Keratinocyte (primary cell): ENCODE data around the gene GPR171. TPM values are rescaled to one million over a fixed set of nuclear protein-coding genes. Genes with fewer than 3 reads are reported as not detected.
A peak's percentile ranks its signal among the peaks of the same experiment; 100 is the strongest.

ENCODE experiments used
- DNase-seq: peaks from one replicate; pipeline ENCODE4 v3.0.0-alpha.2; 2011; ENCODE audit warnings: low read depth, missing footprints, low spot score
- FAIRE-seq: peaks from 2 replicates; lab custom pipeline; 2011; peaks lifted over from hg19 to GRCh38; lab: Jason Lieb, UNC
- H2AFZ ChIP-seq: 2 replicates; pipeline ENCODE4 v1.6.0; 2012; ENCODE audit warnings: low read length, control low read depth, inconsistent platforms; ENCODE audit not compliant: control insufficient read depth
- H3K27ac ChIP-seq: 2 replicates; pipeline ENCODE4 v1.5.1; 2011; ENCODE audit warnings: low read length; ENCODE audit not compliant: control insufficient read depth, insufficient read depth
- H3K27me3 ChIP-seq: 3 replicates; pipeline ENCODE4 v1.6.0; 2011; ENCODE audit warnings: low read length; ENCODE audit not compliant: control insufficient read depth, insufficient read depth; ENCODE audit errors: extremely low read depth
- H3K36me3 ChIP-seq, 2 experiments: 2 replicates in 1 of 2; 3 replicates in 1 of 2; pipeline ENCODE4 v1.5.1; 2011; ENCODE audit warnings: low read length in 2 of 2, mild to moderate bottlenecking in 1 of 2; ENCODE audit not compliant: control insufficient read depth in 2 of 2, insufficient read depth in 2 of 2; ENCODE audit errors: extremely low read depth in 1 of 2
- H3K4me1 ChIP-seq: 3 replicates; pipeline ENCODE4 v1.5.1; 2011; ENCODE audit warnings: low read length; ENCODE audit not compliant: control insufficient read depth, insufficient read depth; ENCODE audit errors: extremely low read depth
- H3K4me2 ChIP-seq: 3 replicates; pipeline ENCODE4 v1.6.0; 2011; ENCODE audit warnings: low read depth, low read length; ENCODE audit not compliant: control insufficient read depth, insufficient read depth; ENCODE audit errors: extremely low read depth
- H3K4me3 ChIP-seq, 3 experiments: fragments of 200-600 bp in 1 of 3; sonication (generic) in 1 of 3; 2 replicates in 2 of 3; 3 replicates in 1 of 3; pipeline ENCODE4 v1.5.1; 2011 to 2016; ENCODE audit warnings: low read length in 3 of 3, mild to moderate bottlenecking in 3 of 3, control low read depth in 2 of 3, inconsistent platforms in 1 of 3, low read depth in 1 of 3, mixed read lengths in 1 of 3, mixed run types in 1 of 3, moderate library complexity in 1 of 3; ENCODE audit not compliant: control insufficient read depth in 2 of 3, insufficient read depth in 2 of 3; ENCODE audit errors: extremely low read depth in 1 of 3
- H3K79me2 ChIP-seq: 2 replicates; pipeline ENCODE4 v1.6.0; 2012; ENCODE audit warnings: low read length; ENCODE audit not compliant: control insufficient read depth, insufficient read depth
- H3K9ac ChIP-seq: 3 replicates; pipeline ENCODE4 v1.6.0; 2011; ENCODE audit warnings: low read length; ENCODE audit not compliant: control insufficient read depth, insufficient read depth; ENCODE audit errors: extremely low read depth
- H3K9me1 ChIP-seq: 3 replicates; pipeline ENCODE4 v1.6.0; 2011; ENCODE audit warnings: low read length; ENCODE audit not compliant: control insufficient read depth, insufficient read depth; ENCODE audit errors: extremely low read depth
- H3K9me3 ChIP-seq: 2 replicates; pipeline ENCODE4 v1.5.1; 2012; ENCODE audit warnings: low read depth, low read length; ENCODE audit not compliant: control insufficient read depth
- H4K20me1 ChIP-seq: 3 replicates; pipeline ENCODE4 v1.6.0; 2011; ENCODE audit warnings: low read length; ENCODE audit not compliant: control insufficient read depth, insufficient read depth; ENCODE audit errors: extremely low read depth
- EZH2 ChIP-seq: IDR thresholded peaks from one replicate; pipeline ENCODE4 v1.6.1; 2012; ENCODE audit warnings: inconsistent platforms, mild to moderate bottlenecking, low read length, moderate library complexity
- dilution Hi-C: fragments of 300-500 bp; cut with MboI; formaldehyde crosslinking; loops from one replicate; pipeline ENCODE4 v1.7.0; 2020; ENCODE audit warnings: low sequenced_read_pairs; ENCODE audit not compliant: extremely low pct_ligation_motif_present
- polyA plus RNA-seq, 5 experiments: library from polyadenylated mRNA; depleted of rRNA in 3 of 5; stranded (reverse) in 3 of 5; stranded (forward) in 1 of 5; unstranded in 1 of 5; fragments of >200 nt; gene quantifications; 1 replicate in 1 of 5; 2 replicates in 3 of 5; 3 replicates in 1 of 5; pipeline versions ENCODE4 v1.2.1 to v1.2.3, GENCODE V29; 2011 to 2012; ENCODE audit warnings: missing spikeins in 2 of 5, low read depth in 1 of 5, low replicate concordance in 1 of 5
- TF ChIP-seq, protein P1 (sequence below), 3 experiments: IDR thresholded peaks in 1 of 3; conservative IDR thresholded peaks in 1 of 3; optimal IDR thresholded peaks in 1 of 3; 2 replicates in 2 of 3; 3 replicates in 1 of 3; pipeline versions ENCODE3 to v1.5.1; 2011; ENCODE audit warnings: low read length in 3 of 3, mild to moderate bottlenecking in 3 of 3, moderate library complexity in 2 of 3, control low read depth in 1 of 3, inconsistent platforms in 1 of 3; ENCODE audit not compliant: insufficient read depth in 2 of 3; ENCODE audit errors: extremely low read depth in 1 of 3

Gene GPR171
- polyA plus RNA-seq, 1 donor (not counting 4 experiments of a cell fraction or from before 2014, with no cell fraction given), result not detected

DNA sequence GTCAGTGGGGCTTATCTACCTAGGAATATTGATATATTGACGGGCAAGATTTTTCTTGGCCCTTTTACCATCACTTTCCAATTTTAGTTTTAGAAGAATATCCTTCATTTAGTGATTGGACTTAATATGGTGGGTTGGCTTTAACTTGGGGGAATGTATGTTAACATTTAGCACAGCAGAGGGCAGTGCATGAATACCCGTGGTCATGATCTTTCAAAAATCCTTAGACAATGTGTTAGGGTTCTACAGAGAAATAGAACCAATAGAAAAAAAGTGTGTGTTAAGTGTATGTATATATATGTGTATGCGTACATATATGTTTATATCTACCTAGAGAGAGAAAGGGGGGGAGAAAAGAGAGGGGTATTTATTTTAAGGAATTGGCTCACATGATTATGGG is 36.9 kb downstream of the GPR171 start:
- Histone ChIP-seq H3K9ac (no peak overlapping the region), H3K27ac (no peak overlapping the region), H3K4me2 (no peak overlapping the region), H3K9me3 (no peaks in the 10 kb centered on the region), H3K9me1 (no peaks in the 10 kb centered on the region), H4K20me1 (no peaks in the 10 kb centered on the region), H3K27me3 (no peaks in the 10 kb centered on the region), H3K4me1 (no peaks in the 10 kb centered on the region), H3K79me2 (no peaks in the 10 kb centered on the region), H2AFZ (no peak overlapping the region), H3K4me3 (no peak overlapping the region), H3K36me3 (no peaks in the 10 kb centered on the region)
- DNase-seq (no peak), FAIRE-seq (no peak)
- TF ChIP-seq, protein P1, sequence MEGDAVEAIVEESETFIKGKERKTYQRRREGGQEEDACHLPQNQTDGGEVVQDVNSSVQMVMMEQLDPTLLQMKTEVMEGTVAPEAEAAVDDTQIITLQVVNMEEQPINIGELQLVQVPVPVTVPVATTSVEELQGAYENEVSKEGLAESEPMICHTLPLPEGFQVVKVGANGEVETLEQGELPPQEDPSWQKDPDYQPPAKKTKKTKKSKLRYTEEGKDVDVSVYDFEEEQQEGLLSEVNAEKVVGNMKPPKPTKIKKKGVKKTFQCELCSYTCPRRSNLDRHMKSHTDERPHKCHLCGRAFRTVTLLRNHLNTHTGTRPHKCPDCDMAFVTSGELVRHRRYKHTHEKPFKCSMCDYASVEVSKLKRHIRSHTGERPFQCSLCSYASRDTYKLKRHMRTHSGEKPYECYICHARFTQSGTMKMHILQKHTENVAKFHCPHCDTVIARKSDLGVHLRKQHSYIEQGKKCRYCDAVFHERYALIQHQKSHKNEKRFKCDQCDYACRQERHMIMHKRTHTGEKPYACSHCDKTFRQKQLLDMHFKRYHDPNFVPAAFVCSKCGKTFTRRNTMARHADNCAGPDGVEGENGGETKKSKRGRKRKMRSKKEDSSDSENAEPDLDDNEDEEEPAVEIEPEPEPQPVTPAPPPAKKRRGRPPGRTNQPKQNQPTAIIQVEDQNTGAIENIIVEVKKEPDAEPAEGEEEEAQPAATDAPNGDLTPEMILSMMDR (optimal IDR thresholded peaks at IDR 0.05 in 1 of 3, IDR thresholded peaks at IDR 0.05 in 1 of 3, conservative IDR thresholded peaks at IDR 0.05 in 1 of 3; ENCODE audit: extremely low read depth in 1 of 3, insufficient read depth in 2 of 3, low read length in 3 of 3), result peak in 1 of 3 experiments; percentile 8
- TF ChIP-seq EZH2, result no peak
- dilution Hi-C loops, result no loop called here

- no peaks in the 10 kb centered on the region for H3K9me3 ChIP-seq
- no peak for FAIRE-seq
Observed at GRCh38 chr3:151165226-151165625, 37.8 kb downstream of the GPR171 start.

More at GRCh38 chr3:151165226-151165625, 37.8 kb downstream of the GPR171 start:
- no peak for TF ChIP-seq EZH2
- TF ChIP-seq, protein P1 (optimal IDR thresholded peaks at IDR 0.05 in 1 of 3, IDR thresholded peaks at IDR 0.05 in 1 of 3, conservative IDR thresholded peaks at IDR 0.05 in 1 of 3; ENCODE audit: extremely low read depth in 1 of 3, insufficient read depth in 2 of 3, low read length in 3 of 3), result no peak
- H3K4me3 ChIP-seq, result no peak overlapping the region
- H2AFZ ChIP-seq, result no peak overlapping the region
- H3K79me2 ChIP-seq, result no peaks in the 10 kb centered on the region
- H3K4me1 ChIP-seq, result no peaks in the 10 kb centered on the region
- H3K27ac ChIP-seq, result no peak overlapping the region
- H4K20me1 ChIP-seq, result no peaks in the 10 kb centered on the region
- no peak overlapping the region for H3K9ac ChIP-seq
- no peak for DNase-seq
- H3K36me3 ChIP-seq, result no peaks in the 10 kb centered on the region
- dilution Hi-C loops, result no loop called here
- no peak overlapping the region for H3K4me2 ChIP-seq
- H3K27me3 ChIP-seq, result no peaks in the 10 kb centered on the region
- H3K9me1 ChIP-seq, result no peaks in the 10 kb centered on the region
